ENCODE data around the gene ZFAND5. TPM values are rescaled to one million over a fixed set of nuclear protein-coding genes. Genes with fewer than 3 reads are reported as not detected.

ZFAND5 gene
- total RNA-seq, 1 donor from 2014 or later, result 204 TPM

DNA sequence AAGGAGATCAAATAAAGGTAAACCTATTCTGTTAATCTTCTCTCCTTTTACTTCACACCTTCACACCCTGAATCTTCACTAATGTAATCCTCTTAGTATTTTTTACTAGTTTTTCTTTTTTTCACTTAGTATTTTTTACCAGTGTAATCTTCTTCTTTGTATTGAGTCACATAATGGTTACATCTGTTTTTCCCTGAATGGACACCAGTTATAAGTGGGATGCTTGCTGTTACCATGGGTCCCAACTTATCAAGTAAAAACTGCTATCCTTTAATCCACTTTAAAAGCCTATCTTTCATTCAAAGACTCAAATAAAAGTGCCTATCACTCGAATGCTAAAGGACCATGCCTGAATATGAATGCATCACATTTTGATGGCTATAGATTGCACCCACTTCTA lies 15.1 kb downstream of the ZFAND5 start:
- Histone ChIP-seq H3K4me3 (no peak overlapping the region), H3K27ac (no peak overlapping the region), H3K4me1 (no peaks in the 10 kb centered on the region), H3K9me3 (no peaks in the 10 kb centered on the region), H3K36me3 (peaks cover 29% of the 10 kb centered on the region), H3K27me3 (no peaks in the 10 kb centered on the region)
- ATAC-seq (no peak), DNase-seq (no peak)
- intact Hi-C loops (cut with DNase I), result no loop called here
- TF ChIP-seq, protein P1, sequence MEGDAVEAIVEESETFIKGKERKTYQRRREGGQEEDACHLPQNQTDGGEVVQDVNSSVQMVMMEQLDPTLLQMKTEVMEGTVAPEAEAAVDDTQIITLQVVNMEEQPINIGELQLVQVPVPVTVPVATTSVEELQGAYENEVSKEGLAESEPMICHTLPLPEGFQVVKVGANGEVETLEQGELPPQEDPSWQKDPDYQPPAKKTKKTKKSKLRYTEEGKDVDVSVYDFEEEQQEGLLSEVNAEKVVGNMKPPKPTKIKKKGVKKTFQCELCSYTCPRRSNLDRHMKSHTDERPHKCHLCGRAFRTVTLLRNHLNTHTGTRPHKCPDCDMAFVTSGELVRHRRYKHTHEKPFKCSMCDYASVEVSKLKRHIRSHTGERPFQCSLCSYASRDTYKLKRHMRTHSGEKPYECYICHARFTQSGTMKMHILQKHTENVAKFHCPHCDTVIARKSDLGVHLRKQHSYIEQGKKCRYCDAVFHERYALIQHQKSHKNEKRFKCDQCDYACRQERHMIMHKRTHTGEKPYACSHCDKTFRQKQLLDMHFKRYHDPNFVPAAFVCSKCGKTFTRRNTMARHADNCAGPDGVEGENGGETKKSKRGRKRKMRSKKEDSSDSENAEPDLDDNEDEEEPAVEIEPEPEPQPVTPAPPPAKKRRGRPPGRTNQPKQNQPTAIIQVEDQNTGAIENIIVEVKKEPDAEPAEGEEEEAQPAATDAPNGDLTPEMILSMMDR (IDR thresholded peaks at IDR 0.05), result no peak

DNA sequence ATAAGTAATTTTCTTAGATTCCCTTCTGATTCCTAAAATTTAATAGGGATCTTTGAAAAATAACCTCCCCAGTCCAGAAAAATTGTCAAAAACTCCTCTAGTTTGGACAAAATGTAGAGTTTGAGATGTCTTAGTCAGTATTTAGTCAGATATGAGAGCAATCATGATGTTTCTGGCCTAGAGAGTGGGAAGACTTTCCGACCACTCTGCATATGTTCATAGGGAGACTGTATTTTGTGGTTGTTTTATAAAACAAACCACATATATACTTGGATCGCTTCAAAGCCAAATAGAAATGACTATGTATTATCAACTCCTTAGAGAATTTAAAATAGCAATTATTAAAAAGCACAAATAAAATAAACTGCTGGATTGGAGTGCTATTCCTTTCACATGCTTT lies 15.8 kb downstream of the ZFAND5 start:
- Histone ChIP-seq H3K27ac (no peak overlapping the region), H3K36me3 (peaks cover 23% of the 10 kb centered on the region), H3K4me3 (no peak overlapping the region), H3K9me3 (no peaks in the 10 kb centered on the region), H3K4me1 (no peaks in the 10 kb centered on the region), H3K27me3 (no peaks in the 10 kb centered on the region)
- no peak for ATAC-seq
- TF ChIP-seq, protein P1 (IDR thresholded peaks at IDR 0.05), result no peak
- intact Hi-C loops (cut with DNase I), result no loop called here
- DNase-seq, result no peak

DNA sequence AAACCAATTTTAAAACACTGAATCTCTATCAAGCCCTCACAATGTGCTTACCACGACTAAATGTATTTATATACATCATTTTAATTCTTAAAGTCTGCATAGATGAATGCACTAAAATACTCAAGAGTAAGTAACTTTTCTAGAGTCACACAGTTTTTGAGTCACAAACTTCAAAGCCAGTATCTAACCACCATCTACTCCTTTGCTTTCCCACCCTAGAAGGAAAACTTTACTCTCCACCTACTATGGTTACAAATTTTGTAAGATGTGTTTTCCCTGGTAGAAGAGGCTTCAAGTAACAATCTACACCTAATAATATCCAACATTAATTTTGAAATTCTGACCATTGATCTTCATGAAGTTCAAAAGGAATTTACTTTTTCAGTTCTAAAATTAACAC lies 18.7 kb downstream of the ZFAND5 start:
- no peaks in the 10 kb centered on the region for H3K27me3 ChIP-seq
- H3K4me3 ChIP-seq, result no peak overlapping the region
- H3K4me1 ChIP-seq, result no peaks in the 10 kb centered on the region
- H3K27ac ChIP-seq, result no peak overlapping the region
- TF ChIP-seq, protein P1 (IDR thresholded peaks at IDR 0.05), result no peak
- intact Hi-C loops (cut with DNase I), result no loop called here
- no peaks in the 10 kb centered on the region for H3K9me3 ChIP-seq
- ATAC-seq, result no peak
- H3K36me3 ChIP-seq, result no peaks in the 10 kb centered on the region
- no peak for DNase-seq

DNA sequence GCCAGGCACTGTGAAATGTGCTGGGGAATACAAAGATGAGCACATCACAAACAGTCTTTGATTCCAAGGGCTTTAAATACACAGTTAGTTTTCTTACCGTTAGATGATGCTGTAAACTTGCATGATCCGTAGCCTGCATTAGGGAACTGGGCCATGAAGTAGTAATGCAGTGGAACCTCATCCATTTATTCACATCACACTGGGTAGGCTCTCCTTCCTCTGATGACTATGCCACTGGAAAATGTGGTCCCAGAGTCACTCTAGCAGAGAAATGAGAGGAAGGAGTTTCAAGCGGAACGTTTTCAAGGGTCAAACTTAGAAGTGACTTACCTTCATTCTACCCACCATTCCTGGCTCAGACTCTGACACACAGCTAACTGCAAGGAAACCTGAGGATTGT lies 26.4 kb downstream of the ZFAND5 start:
- Histone ChIP-seq H3K27ac (no peak overlapping the region), H3K27me3 (no peaks in the 10 kb centered on the region), H3K4me1 (no peaks in the 10 kb centered on the region), H3K4me3 (no peak overlapping the region), H3K36me3 (no peaks in the 10 kb centered on the region), H3K9me3 (no peaks in the 10 kb centered on the region)
- ATAC-seq, result no peak
- DNase-seq, result no peak
- intact Hi-C loops (cut with DNase I), result no loop called here
- TF ChIP-seq, protein P1 (IDR thresholded peaks at IDR 0.05), result no peak

DNA sequence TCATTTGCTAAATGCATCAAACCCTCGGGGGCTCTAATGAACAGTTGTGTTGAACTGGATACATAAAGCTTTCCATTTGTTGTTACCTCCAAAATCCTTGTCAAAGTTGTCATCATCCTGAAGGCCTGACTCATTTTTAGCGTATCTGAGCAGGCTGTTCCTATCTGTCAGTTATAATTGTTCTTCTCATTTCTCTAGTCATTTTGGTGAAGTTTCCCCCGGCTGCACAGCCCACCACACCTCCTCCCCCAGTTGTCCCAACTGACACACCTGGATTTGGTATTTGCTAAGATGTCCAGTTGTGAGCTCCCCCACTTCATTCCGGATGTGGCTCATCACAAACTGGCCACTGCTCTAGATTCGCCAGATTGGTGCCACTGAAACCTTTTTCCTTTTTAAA lies 27.7 kb downstream of the ZFAND5 start:
- Histone ChIP-seq H3K9me3 (no peaks in the 10 kb centered on the region), H3K27ac (no peak overlapping the region), H3K4me3 (no peak overlapping the region), H3K27me3 (no peaks in the 10 kb centered on the region), H3K4me1 (no peaks in the 10 kb centered on the region), H3K36me3 (no peaks in the 10 kb centered on the region)
- DNase-seq, result no peak
- TF ChIP-seq, protein P1 (IDR thresholded peaks at IDR 0.05), result no peak
- no peak for ATAC-seq
- intact Hi-C loops (cut with DNase I), result no loop called here

DNA sequence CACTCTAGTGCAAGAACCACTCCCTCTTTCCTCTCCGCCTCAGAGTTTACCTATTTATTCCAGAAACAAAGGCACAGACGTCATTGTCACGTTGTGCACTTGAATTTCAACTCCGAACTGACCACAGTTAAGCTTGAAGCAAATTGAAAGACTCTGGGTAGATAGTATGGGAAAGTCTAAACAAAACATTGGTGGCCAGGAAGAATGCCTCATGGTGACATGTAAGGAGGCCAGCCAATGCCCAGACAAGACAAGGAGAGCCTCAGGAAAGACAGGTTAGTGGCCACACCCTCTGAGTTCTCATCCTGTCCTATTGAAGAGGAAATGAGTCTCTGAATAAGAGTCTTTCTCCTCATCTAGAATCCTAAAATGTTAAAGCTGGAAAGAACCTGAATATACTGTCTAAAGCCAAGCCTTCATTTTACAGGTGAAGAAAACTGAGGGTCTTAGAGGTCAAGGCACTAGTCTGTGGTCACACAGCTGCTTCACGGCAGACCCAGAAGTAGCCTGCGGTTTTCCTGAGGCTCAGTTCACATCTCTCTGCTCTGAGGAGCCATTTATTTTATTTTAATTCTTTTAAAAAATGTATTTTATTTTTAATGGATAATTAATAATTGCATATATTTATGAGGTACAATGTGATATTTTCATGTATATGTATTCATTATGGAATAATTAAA lies 30.2 kb downstream of the ZFAND5 start:
- DNase-seq (no peak), ATAC-seq (no peak)
- no peaks in the 10 kb centered on the region for H3K36me3 ChIP-seq
- no peaks in the 10 kb centered on the region for H3K9me3 ChIP-seq
- H3K4me1 ChIP-seq, result no peaks in the 10 kb centered on the region
- H3K27ac ChIP-seq, result no peak overlapping the region
- intact Hi-C loops (cut with DNase I), result no loop called here
- H3K4me3 ChIP-seq, result no peak overlapping the region
- no peaks in the 10 kb centered on the region for H3K27me3 ChIP-seq
- TF ChIP-seq, protein P1 (IDR thresholded peaks at IDR 0.05), result no peak

All from upper lobe of right lung (tissue), 1 donor.